HCT116 (cell line): ENCODE measurements around the gene IBA57. TPM values are rescaled to one million over a fixed set of nuclear protein-coding genes. Genes with fewer than 3 reads are reported as not detected.

Source experiments
- ATAC-seq: fragments of 200-7000 bp; cut with Tn5 transposase; 2 replicates; pipeline ENCODE4 v1.9.1; 2020; ENCODE audit warnings: mild to moderate bottlenecking, moderate library complexity
- BruUV-seq: library from RNA; stranded (reverse); fragments of 400-500 nt; replicated peaks from 2 replicates; lab custom pipeline; 2021; lab: Mats Ljungman, UMichigan
- CTCF ChIA-PET: fragments of 300-600 bp; sonication (Branson Sonifier 250); formaldehyde crosslinking; loops from one replicate; lab custom pipeline; 2021; ENCODE audit warnings: antibody characterized with exemption; lab: Charles Lee
- POLR2A ChIA-PET: fragments of 300-600, 350-600 bp; sonication (Branson Sonifier 250); formaldehyde crosslinking; loops from one replicate; lab custom pipeline; 2021; ENCODE audit warnings: antibody characterized with exemption; lab: Charles Lee
- RAD21 ChIA-PET, 2 experiments: fragments of 300-600 bp; sonication (Branson Sonifier 250); formaldehyde crosslinking; loops; one replicate each; lab custom pipeline; 2023; ENCODE audit warnings: low total read pairs in 2 of 2; ENCODE audit not compliant: uncharacterized antibody in 2 of 2, unreplicated experiment in 2 of 2, low non-redundant PET in 1 of 2; lab: Charles Lee
- DNase-seq: peaks from one replicate; pipeline ENCODE4 v3.0.0-alpha.2; 2010; ENCODE audit warnings: low read depth, low spot score
- H2AFZ ChIP-seq: fragments of 200-600 bp; shearing (Covaris generic), sonication (generic); 2 replicates; pipeline ENCODE4 v1.6.1; 2017; ENCODE audit warnings: low read depth, mixed run types, mixed read lengths, antibody characterized with exemption, low read length; ENCODE audit not compliant: poor library complexity, severe bottlenecking
- H3K27ac ChIP-seq: 2 replicates; pipeline ENCODE4 v1.5.1; 2012; ENCODE audit warnings: low read depth, low read length
- H3K27me3 ChIP-seq: fragments of 200-600 bp; sonication (generic); 2 replicates; pipeline ENCODE4 v1.6.1; 2016; ENCODE audit warnings: mixed run types, low read length, mixed read lengths; ENCODE audit not compliant: insufficient read depth
- H3K36me3 ChIP-seq, 2 experiments: fragments of 200-500 bp in 1 of 2; fragments of 200-600 bp in 1 of 2; sonication (Bioruptor generic) in 1 of 2; sonication (generic) in 1 of 2; 2 replicates each; pipeline versions ENCODE4 v1.5.1 to v1.6.1; 2014 to 2016; ENCODE audit warnings: low read length in 2 of 2, inconsistent platforms in 1 of 2, mixed read lengths in 1 of 2, mixed run types in 1 of 2; ENCODE audit not compliant: insufficient read depth in 2 of 2, control insufficient read depth in 1 of 2
- H3K4me1 ChIP-seq, 2 experiments: fragments of 200-600 bp in 1 of 2; sonication (generic) in 1 of 2; 2 replicates each; pipeline versions ENCODE4 v1.5.1 to v1.6.1; 2012 to 2017; ENCODE audit warnings: low read length in 2 of 2, inconsistent platforms in 1 of 2, mild to moderate bottlenecking in 1 of 2, mixed read lengths in 1 of 2, mixed run types in 1 of 2, moderate library complexity in 1 of 2; ENCODE audit not compliant: insufficient read depth in 2 of 2, control insufficient read depth in 1 of 2
- H3K4me2 ChIP-seq: fragments of 200-600 bp; sonication (generic); 2 replicates; pipeline ENCODE4 v1.6.1; 2017; ENCODE audit warnings: mixed run types, low read length, mixed read lengths
- H3K4me3 ChIP-seq, 2 experiments: fragments of 200-600 bp in 1 of 2; sonication (generic) in 1 of 2; replicated peaks in 1 of 2; 2 replicates each; pipeline ENCODE4 v1.5.1; 2011 to 2016; ENCODE audit warnings: low read length in 2 of 2, control low read depth in 1 of 2, low read depth in 1 of 2, mild to moderate bottlenecking in 1 of 2, mixed read lengths in 1 of 2, mixed run types in 1 of 2
- H3K79me2 ChIP-seq: fragments of 200-600 bp; sonication (generic); 2 replicates; pipeline ENCODE4 v1.6.1; 2017; ENCODE audit warnings: mild to moderate bottlenecking, mixed run types, low read length, moderate library complexity, mixed read lengths; ENCODE audit not compliant: insufficient read depth
- H3K9ac ChIP-seq: fragments of 200-600 bp; sonication (generic); 2 replicates; pipeline ENCODE4 v1.6.1; 2016; ENCODE audit warnings: low read length, mixed read lengths
- H3K9me2 ChIP-seq: fragments of 200-600 bp; sonication (generic), shearing (Covaris generic); 2 replicates; pipeline ENCODE4 v1.6.1; 2017; ENCODE audit warnings: mixed run types, mild to moderate bottlenecking, moderate library complexity; ENCODE audit not compliant: insufficient read depth
- H3K9me3 ChIP-seq, 2 experiments: fragments of 200-500 bp in 1 of 2; fragments of 200-600 bp in 1 of 2; sonication (Bioruptor generic) in 1 of 2; sonication (generic) in 1 of 2; 2 replicates each; pipeline ENCODE4 v1.6.1; 2014 to 2017; ENCODE audit warnings: low read length in 2 of 2, mixed read lengths in 2 of 2, inconsistent platforms in 1 of 2, low read depth in 1 of 2, mild to moderate bottlenecking in 1 of 2, mixed run types in 1 of 2, moderate library complexity in 1 of 2; ENCODE audit not compliant: control insufficient read depth in 1 of 2, insufficient read depth in 1 of 2
- H4K20me1 ChIP-seq: fragments of 200-600 bp; sonication (generic), shearing (Covaris generic); 2 replicates; pipeline ENCODE4 v1.6.1; 2017; ENCODE audit warnings: mixed run types, mild to moderate bottlenecking, moderate library complexity; ENCODE audit not compliant: insufficient read depth
- EGR1 ChIP-seq: IDR thresholded peaks from 2 replicates; pipeline ENCODE4 v1.6.1; 2012; ENCODE audit warnings: low read depth
- EZH2 ChIP-seq: fragments of 200-600 bp; sonication (generic); IDR thresholded peaks from 2 replicates; pipeline ENCODE4 v1.6.1; 2017; ENCODE audit warnings: antibody characterized with exemption, mixed run types
- SIN3A ChIP-seq: IDR thresholded peaks from 2 replicates; pipeline ENCODE4 v1.6.1; 2012; ENCODE audit warnings: low read depth
- SP1 ChIP-seq: IDR thresholded peaks from 2 replicates; pipeline ENCODE4 v1.6.1; 2012; ENCODE audit warnings: low read depth
- TCF7L2 ChIP-seq: IDR thresholded peaks from 2 replicates; pipeline ENCODE4 v1.7.0; 2011; ENCODE audit warnings: borderline replicate concordance, inconsistent platforms; ENCODE audit not compliant: insufficient read depth, insufficient read length; ENCODE audit errors: extremely low read depth
- ZNF274 ChIP-seq: fragments of 200-500 bp; sonication (Bioruptor generic); IDR thresholded peaks from 2 replicates; pipeline ENCODE4 v1.6.1; 2014; ENCODE audit warnings: mild to moderate bottlenecking, low read depth, low read length, inconsistent platforms
- intact Hi-C: fragments of 100-400 bp; cut with micrococcal nuclease; formaldehyde crosslinking; loops from 2 replicates; pipeline ENCODE4 v1.10.0; 2022
- total RNA-seq: library from RNA; stranded (reverse); gene quantifications from one replicate; pipeline ENCODE4 v1.2.1, GENCODE V29; 2021; ENCODE audit not compliant: unreplicated experiment
- TF ChIP-seq, protein P1 (sequence below): IDR thresholded peaks from 2 replicates; pipeline ENCODE4 v1.6.1; 2011; ENCODE audit warnings: mild to moderate bottlenecking, low read length, moderate library complexity; ENCODE audit not compliant: insufficient replicate concordance; ENCODE audit errors: extremely low read depth
- TF ChIP-seq, protein P2 (sequence below): IDR thresholded peaks from 2 replicates; pipeline ENCODE4 v1.6.1; 2012
- TF ChIP-seq, protein P3 (sequence below), 3 experiments: fragments of 200-600 bp in 1 of 3; sonication (generic) in 1 of 3; IDR thresholded peaks in 2 of 3; conservative IDR thresholded peaks in 1 of 3; 2 replicates each; pipeline ENCODE4 v1.5.1; 2012 to 2017; ENCODE audit warnings: low read depth in 2 of 3, low read length in 2 of 3, antibody characterized with exemption in 1 of 3, borderline replicate concordance in 1 of 3, control low read depth in 1 of 3, mild to moderate bottlenecking in 1 of 3, mixed read lengths in 1 of 3, mixed run types in 1 of 3, moderate library complexity in 1 of 3; ENCODE audit not compliant: insufficient read depth in 1 of 3

Gene IBA57
- total RNA-seq, 1 experiment from 2014 or later: 11.6 TPM

DNA sequence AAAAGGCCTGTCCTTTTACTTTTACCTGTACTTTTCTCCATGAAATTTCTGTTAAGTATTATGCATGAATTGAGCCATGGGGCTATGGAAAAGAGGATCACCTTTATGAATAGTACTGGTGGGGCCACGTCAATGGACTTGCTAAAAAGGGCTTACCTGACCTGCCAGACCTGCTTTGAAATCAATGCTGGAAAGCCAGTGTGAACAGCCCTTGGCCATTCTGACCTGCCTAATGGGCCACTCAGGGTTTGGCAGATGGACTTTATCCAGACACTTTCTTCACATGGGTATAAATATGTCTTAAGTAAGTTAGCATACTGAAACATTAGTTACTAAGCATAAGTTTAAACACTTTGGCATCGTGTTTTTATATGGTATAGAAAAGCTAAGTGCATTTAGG lies 33.8 kb upstream of the IBA57 start:
- Histone ChIP-seq H4K20me1 (no peaks in the 10 kb centered on the region), H3K36me3 (no peaks in the 10 kb centered on the region), H3K9me3 (no peaks in the 10 kb centered on the region), H3K4me1 (peaks cover 7 to 18% of the 10 kb centered on the region in 2 experiments), H3K27me3 (peaks cover 3% of the 10 kb centered on the region; the same call in 1 of the 2 replicates), H3K9ac (no peak overlapping the region), H3K27ac (0 out of 2 replicates have a peak overlapping the region, but pooled peaks have one; percentile 6), H3K4me2 (peak overlapping the region; percentile 75), H3K4me3 (no peak overlapping the region), H3K9me2 (no peaks in the 10 kb centered on the region), H2AFZ (peak overlapping the region; percentile 14), H3K79me2 (no peaks in the 10 kb centered on the region)
- ChIA-PET CTCF (interaction anchor here (1.6 to 2.3 kb wide), 3 partner anchors 10 to 132 kb away, joined by 6 to 10 read pairs (median 8); partner anchors contain the start of gene MRPL55), POLR2A (no interaction called here), RAD21 (no interaction called here)
- TF ChIP-seq, protein P1, sequence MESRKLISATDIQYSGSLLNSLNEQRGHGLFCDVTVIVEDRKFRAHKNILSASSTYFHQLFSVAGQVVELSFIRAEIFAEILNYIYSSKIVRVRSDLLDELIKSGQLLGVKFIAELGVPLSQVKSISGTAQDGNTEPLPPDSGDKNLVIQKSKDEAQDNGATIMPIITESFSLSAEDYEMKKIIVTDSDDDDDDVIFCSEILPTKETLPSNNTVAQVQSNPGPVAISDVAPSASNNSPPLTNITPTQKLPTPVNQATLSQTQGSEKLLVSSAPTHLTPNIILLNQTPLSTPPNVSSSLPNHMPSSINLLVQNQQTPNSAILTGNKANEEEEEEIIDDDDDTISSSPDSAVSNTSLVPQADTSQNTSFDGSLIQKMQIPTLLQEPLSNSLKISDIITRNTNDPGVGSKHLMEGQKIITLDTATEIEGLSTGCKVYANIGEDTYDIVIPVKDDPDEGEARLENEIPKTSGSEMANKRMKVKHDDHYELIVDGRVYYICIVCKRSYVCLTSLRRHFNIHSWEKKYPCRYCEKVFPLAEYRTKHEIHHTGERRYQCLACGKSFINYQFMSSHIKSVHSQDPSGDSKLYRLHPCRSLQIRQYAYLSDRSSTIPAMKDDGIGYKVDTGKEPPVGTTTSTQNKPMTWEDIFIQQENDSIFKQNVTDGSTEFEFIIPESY: no peak
- TF ChIP-seq SIN3A: no peak
- TF ChIP-seq EGR1: no peak
- intact Hi-C loops: loop anchor here (1.0 to 5.0 kb wide), 3 partner anchors 262 to 386 kb away; a partner anchor contains a TSS
- no peak for DNase-seq
- ATAC-seq: no peak
- BruUV-seq: no TSS peak

GRCh38 chr1:228134591-228134990 lies 31.0 kb upstream of the IBA57 start:
- no peak overlapping the region for H3K4me3 ChIP-seq
- BruUV-seq: no TSS peak
- H3K27ac ChIP-seq: no peak overlapping the region
- H3K36me3 ChIP-seq: no peaks in the 10 kb centered on the region
- TF ChIP-seq EZH2: no peak
- TF ChIP-seq, protein P1: no peak
- TF ChIP-seq EGR1: no peak
- TF ChIP-seq, protein P2, sequence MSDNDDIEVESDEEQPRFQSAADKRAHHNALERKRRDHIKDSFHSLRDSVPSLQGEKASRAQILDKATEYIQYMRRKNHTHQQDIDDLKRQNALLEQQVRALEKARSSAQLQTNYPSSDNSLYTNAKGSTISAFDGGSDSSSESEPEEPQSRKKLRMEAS: no peak
- no peak for TF ChIP-seq ZNF274
- TF ChIP-seq SP1: no peak
- TF ChIP-seq TCF7L2: no peak
- TF ChIP-seq, protein P3, sequence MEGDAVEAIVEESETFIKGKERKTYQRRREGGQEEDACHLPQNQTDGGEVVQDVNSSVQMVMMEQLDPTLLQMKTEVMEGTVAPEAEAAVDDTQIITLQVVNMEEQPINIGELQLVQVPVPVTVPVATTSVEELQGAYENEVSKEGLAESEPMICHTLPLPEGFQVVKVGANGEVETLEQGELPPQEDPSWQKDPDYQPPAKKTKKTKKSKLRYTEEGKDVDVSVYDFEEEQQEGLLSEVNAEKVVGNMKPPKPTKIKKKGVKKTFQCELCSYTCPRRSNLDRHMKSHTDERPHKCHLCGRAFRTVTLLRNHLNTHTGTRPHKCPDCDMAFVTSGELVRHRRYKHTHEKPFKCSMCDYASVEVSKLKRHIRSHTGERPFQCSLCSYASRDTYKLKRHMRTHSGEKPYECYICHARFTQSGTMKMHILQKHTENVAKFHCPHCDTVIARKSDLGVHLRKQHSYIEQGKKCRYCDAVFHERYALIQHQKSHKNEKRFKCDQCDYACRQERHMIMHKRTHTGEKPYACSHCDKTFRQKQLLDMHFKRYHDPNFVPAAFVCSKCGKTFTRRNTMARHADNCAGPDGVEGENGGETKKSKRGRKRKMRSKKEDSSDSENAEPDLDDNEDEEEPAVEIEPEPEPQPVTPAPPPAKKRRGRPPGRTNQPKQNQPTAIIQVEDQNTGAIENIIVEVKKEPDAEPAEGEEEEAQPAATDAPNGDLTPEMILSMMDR (IDR thresholded peaks at IDR 0.05 in 2 of 3, conservative IDR thresholded peaks at IDR 0.05 in 1 of 3; ENCODE audit: borderline replicate concordance in 1 of 3, insufficient read depth in 1 of 3, low read depth in 2 of 3, low read length in 2 of 3): no peak
- TF ChIP-seq, all 23 proteins: peak for 0
- ChIA-PET CTCF (no interaction called here), RAD21 (no interaction called here), POLR2A (no interaction called here)
- Histone ChIP-seq H3K79me2 (no peaks in the 10 kb centered on the region), H3K9ac (no peak overlapping the region), H3K4me2 (no peak overlapping the region), H3K27me3 (peaks cover 3% of the 10 kb centered on the region; the same call in 1 of the 2 replicates), H4K20me1 (no peaks in the 10 kb centered on the region), H3K9me2 (no peaks in the 10 kb centered on the region), H2AFZ (no peak overlapping the region), H3K4me1 (peaks cover 7 to 23% of the 10 kb centered on the region in 2 experiments), H3K9me3 (no peaks in the 10 kb centered on the region)
- ATAC-seq: no peak
- no peak for DNase-seq
- intact Hi-C loops: loop anchor here (5.0 kb wide), 2 partner anchors 323 to 383 kb away; a partner anchor contains a TSS
